ENCODE results near the gene SETD1B. TPM values are rescaled to one million over a fixed set of nuclear protein-coding genes. Genes with fewer than 3 reads are reported as not detected.
A peak's percentile ranks its signal among the peaks of the same experiment; 100 is the strongest.

Gene SETD1B
- total RNA-seq, 1 experiment from 2014 or later = 40.4 TPM

- H3K79me1 ChIP-seq (ENCODE audit: insufficient read depth, low read depth, low read length, poor library complexity, severe bottlenecking) = no peaks in the 10 kb centered on the region
- no peak overlapping the region for H4K8ac ChIP-seq (replicated peaks; ENCODE audit: insufficient read length, low read depth, low read length)
- H3K4me2 ChIP-seq (ENCODE audit: insufficient read depth, insufficient read length, low read length) = no peak overlapping the region
- Mint-ChIP-seq H3K27me3 (ENCODE audit: low read depth) (peaks cover 3% of the 10 kb centered on the region; the same call in 1 of the 2 replicates), H3K4me1 (peaks cover 17 to 28% of the 10 kb centered on the region in 2 experiments), H3K9me3 (no peaks in the 10 kb centered on the region), H3K27ac (peak overlapping the region; percentile 44 to 87 (median 81); a peak in 5 of 7 replicates), H3K4me3 (peak overlapping the region in 1 of 2 experiments; percentile 50; a peak in 1 of 5 replicates), H3K36me3 (ENCODE audit: insufficient read depth in 1 of 3, low read depth in 3 of 3) (peaks cover 3 to 15% (median 10%) of the 10 kb centered on the region in 3 experiments; a peak in 5 of 7 replicates)
- no peak overlapping the region for H3K4ac ChIP-seq (ENCODE audit: low read depth, low read length)
- no peaks in the 10 kb centered on the region for H3K9me3 ChIP-seq (ENCODE audit: control insufficient read depth, low read depth, low read length)
- H4K20me1 ChIP-seq (ENCODE audit: control insufficient read depth, insufficient read depth, insufficient read length) = peaks cover 3% of the 10 kb centered on the region
- no peak overlapping the region for H2BK15ac ChIP-seq (ENCODE audit: low read depth, low read length)
- DNase-seq = no peak
- no peak overlapping the region for H3K56ac ChIP-seq (ENCODE audit: insufficient read length, low read depth, low read length)
- H3K4me1 ChIP-seq (ENCODE audit: insufficient read depth, low read length) = no peaks in the 10 kb centered on the region
- H2BK120ac ChIP-seq (ENCODE audit: low read depth, low read length, poor library complexity, severe bottlenecking) = no peak overlapping the region
- H2BK12ac ChIP-seq (ENCODE audit: insufficient read length, low read depth, low read length) = no peak overlapping the region
- no peak overlapping the region for H3T11ph ChIP-seq (ENCODE audit: low read length)
- H3K23me2 ChIP-seq (ENCODE audit: insufficient read length, low read depth, low read length, poor library complexity, severe bottlenecking) = no peaks in the 10 kb centered on the region
- H3K79me2 ChIP-seq (ENCODE audit: insufficient read depth, low read length) = no peaks in the 10 kb centered on the region
- H3K9ac ChIP-seq (ENCODE audit: extremely low read depth, insufficient read length, low read length) = no peak overlapping the region
- H3K27ac ChIP-seq (ENCODE audit: insufficient read length, low read depth, low read length) = no peak overlapping the region
- H2AK5ac ChIP-seq (ENCODE audit: insufficient read length, low read length) = no peak overlapping the region
- H4K5ac ChIP-seq (ENCODE audit: insufficient read length, low read depth, low read length) = no peak overlapping the region
- H2BK20ac ChIP-seq (ENCODE audit: low read depth, low read length, poor library complexity, severe bottlenecking) = no peak overlapping the region
- TF ChIP-seq, protein P1, sequence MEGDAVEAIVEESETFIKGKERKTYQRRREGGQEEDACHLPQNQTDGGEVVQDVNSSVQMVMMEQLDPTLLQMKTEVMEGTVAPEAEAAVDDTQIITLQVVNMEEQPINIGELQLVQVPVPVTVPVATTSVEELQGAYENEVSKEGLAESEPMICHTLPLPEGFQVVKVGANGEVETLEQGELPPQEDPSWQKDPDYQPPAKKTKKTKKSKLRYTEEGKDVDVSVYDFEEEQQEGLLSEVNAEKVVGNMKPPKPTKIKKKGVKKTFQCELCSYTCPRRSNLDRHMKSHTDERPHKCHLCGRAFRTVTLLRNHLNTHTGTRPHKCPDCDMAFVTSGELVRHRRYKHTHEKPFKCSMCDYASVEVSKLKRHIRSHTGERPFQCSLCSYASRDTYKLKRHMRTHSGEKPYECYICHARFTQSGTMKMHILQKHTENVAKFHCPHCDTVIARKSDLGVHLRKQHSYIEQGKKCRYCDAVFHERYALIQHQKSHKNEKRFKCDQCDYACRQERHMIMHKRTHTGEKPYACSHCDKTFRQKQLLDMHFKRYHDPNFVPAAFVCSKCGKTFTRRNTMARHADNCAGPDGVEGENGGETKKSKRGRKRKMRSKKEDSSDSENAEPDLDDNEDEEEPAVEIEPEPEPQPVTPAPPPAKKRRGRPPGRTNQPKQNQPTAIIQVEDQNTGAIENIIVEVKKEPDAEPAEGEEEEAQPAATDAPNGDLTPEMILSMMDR (conservative IDR thresholded peaks at IDR 0.05) = no peak
- H3K14ac ChIP-seq (ENCODE audit: insufficient read depth, low read length) = no peak overlapping the region
- no peaks in the 10 kb centered on the region for H3K27me3 ChIP-seq (ENCODE audit: insufficient read depth, low read length)
- H2BK5ac ChIP-seq (ENCODE audit: insufficient read length, low read length) = no peak overlapping the region
- no peak overlapping the region for H2AFZ ChIP-seq (ENCODE audit: low read length)
- WGBS (ENCODE audit: extremely low coverage, insufficient read length, low lambda C conversion rate) = no CpG with 5 or more reads among the region's 14 CpGs
- H4K91ac ChIP-seq (ENCODE audit: insufficient read length, low read depth, low read length) = no peak overlapping the region
- no peak overlapping the region for H3K23ac ChIP-seq (ENCODE audit: insufficient read length, low read depth, low read length)
- no peak overlapping the region for H3K18ac ChIP-seq (ENCODE audit: insufficient read length, low read depth, low read length)
Observed at GRCh38 chr12:121774968-121775474, 28.8 kb upstream of the SETD1B start.

Data from H9 (cell line).